GM18868 (cell line): ENCODE results near the gene PHAF1.

Experiments
- ATAC-seq: cut with Tn5 transposase; IDR thresholded peaks from one replicate; pipeline ENCODE4 v1.9.1; 2021; ENCODE audit warnings: mild to moderate bottlenecking, moderate library complexity; ENCODE audit not compliant: unreplicated experiment

The PHAF1 gene

DNA sequence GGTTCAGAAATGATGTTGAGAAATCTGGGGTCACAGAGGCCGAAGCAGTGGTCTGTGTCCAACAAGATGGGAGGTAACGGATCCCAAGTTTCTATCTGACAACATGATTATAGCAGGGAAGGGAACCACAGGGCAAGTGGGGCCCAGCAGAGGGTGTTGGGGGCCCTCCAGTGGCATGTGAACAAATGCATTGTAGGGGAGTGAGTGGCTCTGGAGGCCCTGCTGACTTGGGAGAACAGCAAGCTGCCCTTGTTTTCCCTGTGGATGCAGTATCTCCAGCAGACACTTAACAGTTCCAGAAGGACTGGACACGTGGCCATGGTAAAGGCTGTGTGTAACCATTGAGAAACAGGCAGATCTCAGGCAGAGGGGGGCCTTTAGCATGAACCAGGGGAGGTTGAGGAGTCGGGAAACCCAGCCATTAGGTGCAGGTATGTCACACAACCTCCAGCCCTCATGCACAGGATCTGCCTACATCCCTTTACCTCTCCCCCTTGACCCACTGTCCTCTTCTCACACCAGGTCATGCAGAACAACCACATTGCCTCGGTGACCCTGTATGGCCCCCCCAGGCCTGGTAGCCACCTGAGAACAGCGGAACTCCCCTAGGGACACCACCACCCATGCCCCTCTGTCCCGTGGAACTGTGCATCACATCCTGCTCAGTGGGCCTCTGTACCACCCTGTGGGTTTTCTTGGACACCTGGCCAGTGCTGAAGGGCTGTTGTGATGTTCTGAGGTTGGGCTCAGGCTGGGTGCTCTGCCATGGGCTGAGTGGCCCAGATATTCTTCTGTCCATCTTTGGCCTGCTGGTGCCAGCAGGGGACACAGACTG lies 37.0 kb downstream of the PHAF1 start:
- ATAC-seq: no peak

DNA sequence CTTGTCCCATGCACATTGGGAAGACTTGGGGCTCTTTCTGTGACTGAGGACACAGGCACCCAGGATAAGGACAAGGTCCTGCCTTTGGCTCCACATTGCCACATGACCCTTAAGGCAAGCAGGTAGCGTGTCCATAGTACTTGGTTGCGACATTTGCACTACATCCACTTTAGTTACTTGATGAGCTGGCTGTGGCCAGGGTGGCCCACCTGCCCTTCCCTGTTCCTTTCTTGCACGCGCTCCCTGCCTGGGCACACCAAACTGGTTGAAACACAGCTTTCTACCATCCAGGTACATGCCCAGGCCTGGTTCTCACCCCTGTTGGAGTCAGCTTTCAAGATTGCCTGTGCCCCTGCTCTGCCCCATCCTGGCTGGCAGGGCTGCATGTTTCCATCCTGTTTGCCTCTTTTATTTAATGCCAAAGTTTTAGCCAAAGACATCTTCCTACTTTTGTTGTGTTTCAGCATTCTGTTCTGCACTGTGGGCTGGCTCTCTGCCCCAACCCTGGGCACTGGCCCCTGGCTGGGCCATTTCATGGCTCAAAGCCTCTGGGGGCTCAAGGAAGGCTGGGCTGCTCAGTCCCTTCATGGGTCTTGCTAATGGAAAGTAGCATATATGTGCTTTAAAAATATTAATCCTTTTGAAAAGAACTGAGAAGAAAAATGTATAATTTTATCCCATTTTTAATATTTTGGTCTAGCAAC lies 37.8 kb downstream of the PHAF1 start:
- ATAC-seq: no peak

DNA sequence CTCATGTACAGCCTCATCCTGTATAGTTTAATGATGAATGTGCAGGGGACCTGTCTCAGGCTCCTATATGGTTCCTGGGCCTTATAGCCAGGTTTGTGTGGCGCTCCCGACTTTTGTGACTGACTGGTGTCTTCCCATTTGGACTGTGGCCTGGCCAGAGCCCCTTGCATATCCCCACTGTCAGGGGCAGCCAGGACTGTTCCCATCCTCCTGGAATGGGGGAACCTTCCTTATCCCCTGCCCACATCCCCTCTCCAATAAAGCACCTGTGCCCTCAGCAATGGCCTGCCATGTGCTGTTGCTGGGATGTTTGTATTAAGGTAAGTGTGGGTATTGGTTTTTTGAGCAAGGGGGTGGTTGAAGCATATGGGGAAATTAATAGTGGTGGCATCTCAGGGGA lies 38.5 kb downstream of the PHAF1 start:
- ATAC-seq: no peak

DNA sequence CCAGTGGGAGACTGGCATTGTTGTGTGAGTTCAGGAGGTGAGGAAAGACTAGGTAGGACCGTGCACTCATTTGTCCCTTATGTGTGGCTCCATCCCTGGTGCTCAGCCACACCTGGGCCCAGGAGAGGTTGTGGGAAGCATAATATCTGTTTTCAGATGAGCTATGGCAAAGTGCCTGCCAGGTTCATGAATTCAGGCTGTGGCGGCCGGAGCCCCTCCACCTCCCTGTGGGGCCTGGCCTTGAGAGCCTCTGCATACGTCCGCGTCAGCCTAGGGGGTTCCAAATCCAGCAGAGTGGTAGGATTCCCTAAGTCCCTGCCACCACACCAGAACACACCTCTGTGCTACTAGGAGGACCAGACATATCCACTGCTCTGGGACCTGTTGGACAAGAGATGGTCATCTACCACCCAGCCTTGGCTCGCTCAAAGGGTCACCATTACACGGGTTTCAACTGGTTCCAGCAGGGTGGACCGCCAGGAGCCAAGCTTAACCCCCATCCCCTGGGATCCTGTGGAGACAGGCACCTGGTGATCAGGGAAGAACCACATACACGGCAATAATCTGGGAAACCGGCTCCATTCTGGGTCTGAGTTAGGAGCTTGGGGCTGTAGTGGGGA lies 39.0 kb downstream of the PHAF1 start:
- no peak for ATAC-seq

DNA sequence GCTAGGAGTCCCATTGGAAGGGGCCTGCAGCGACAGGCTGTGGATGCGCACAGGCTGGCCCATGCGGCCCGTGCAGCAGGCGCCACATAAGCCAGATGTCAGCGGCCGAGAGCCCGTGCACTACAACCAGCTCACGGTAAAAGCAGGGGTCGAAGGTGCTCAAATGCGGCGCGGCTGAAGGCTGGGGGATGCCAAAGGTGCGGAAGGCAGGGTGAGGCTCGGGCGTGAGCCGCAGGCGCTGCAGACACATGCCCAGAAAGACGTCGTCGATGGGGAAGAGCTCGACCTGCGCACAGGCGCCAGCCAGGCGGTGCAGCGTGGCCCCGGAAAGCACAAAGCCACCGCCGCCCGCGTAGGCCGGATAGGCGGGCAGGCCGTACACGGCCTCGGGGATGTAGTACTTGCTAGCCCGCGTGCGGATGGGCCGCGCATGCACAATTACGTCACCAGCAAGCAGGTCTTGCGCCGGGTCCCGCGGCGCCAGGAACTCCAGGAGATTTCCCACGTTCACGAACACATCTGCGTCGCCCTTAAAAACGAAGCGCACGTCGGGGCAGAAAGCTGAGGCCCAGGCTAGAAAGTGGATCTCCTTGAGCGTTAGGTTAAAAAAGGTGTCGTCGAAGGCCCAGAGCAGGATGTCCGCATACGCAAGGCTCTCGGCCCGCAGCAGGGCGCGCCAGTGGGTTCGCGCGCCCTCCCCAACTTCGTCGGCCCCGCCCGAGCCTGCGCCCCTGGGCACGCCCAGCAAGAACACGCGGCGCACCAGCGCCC lies 39.7 kb downstream of the PHAF1 start:
- ATAC-seq: no peak

DNA sequence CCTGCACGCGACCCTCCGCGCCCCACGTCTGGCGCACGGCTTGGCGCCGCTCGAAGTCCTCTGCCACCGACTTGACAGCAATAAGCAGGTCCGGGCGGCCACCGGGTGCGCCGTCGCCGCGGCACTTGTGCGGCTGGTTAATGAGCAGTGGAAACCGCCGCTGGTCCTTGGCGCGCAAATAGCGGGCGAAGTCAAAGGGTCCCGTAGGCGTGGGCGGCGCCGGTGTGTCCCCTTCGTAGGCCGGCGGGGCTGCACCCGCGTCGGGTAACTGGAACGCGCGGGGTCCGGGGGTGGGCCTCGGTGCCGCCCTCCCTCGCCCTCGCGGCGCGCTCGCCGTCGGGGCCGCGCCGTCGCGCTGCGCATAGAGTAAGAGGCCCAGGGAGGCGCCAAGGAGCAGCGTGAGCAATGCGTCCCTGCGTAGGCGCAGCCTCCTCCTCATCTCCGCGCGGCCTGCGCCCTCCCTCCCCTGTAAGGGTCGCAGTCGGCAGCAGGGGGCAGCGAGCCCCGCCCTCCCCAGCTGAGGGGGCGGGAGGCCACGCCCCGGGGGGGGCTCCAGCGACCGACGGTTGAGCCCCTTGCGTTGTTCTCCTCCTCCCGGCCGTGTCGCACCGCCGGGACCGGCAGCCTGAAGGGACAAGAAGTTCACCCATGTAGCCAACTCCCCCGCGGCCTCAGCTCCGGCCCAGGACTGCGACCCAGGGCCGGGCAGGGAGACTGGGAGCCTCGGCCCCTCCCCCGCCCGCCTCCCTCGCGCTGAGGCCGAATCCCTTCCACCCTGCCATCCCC lies 40.5 kb downstream of the PHAF1 start:
- peak; percentile 35 for ATAC-seq

DNA sequence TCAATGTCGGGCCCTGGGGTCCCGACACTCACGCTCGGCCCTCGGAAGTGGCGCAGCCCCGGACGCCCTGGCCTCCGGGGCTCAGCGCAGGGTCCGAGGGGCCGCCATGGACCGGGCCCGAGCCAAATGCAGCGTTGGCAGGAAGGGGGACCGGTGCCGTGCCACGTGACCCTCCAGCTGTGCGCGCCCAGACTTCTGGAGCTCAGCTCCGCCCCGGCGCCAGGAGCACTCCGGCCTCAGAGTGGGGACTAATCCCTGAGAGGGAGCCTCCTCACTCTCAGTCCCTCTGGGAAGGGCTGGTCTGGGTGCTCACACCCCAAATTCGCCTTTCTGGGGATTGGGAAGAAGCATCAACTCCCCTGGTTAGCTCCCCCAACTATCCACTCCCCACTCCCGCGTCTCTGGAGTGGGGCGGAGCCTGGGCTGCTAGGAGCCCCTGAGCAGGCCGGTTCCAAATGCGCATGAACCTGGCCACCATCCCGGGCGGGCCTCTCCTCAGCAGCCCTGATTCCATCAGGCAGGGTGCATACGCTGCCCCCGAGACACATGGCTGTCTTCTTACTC lies 41.2 kb downstream of the PHAF1 start, which contains the start of gene B3GNT9:
B3GNT9 (minus strand) TSS at position 166 of the 564 bp plus-strand sequence. CDS start 513 bp downstream, outside the sequence.
- peak; percentile 68 for ATAC-seq

DNA sequence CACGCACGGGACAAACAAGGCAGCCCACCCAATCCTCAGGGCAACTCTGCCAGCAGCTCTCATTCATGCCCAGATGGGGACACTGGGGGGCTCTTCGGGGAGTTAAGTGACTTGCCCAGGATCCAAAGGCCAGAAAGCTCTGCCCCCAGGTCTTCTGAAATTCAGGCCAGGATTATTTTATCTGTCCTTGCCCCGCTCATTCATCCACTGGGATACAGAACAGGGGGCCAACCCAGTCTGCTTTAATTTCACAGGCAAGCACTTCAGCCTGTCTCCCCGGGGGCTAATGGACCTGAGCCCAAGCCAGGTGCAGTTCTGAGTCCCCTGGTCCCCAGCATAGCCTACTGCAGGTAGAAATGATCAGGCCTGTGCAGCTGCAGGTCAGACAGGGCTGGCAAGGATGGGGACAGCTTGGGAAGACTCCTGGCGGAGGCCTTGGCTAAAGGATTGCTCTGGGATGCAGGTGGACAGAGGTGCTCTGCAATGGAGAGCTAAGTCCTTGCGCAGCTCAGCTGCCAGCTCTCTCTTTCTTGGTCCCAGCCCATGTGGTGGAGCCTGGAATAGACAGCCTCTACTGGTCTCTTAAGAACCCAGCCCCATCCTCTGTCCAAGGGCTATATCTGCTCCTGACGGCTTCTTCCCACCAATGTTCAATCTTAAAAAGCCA lies 41.8 kb downstream of the PHAF1 start:
- no peak for ATAC-seq

DNA sequence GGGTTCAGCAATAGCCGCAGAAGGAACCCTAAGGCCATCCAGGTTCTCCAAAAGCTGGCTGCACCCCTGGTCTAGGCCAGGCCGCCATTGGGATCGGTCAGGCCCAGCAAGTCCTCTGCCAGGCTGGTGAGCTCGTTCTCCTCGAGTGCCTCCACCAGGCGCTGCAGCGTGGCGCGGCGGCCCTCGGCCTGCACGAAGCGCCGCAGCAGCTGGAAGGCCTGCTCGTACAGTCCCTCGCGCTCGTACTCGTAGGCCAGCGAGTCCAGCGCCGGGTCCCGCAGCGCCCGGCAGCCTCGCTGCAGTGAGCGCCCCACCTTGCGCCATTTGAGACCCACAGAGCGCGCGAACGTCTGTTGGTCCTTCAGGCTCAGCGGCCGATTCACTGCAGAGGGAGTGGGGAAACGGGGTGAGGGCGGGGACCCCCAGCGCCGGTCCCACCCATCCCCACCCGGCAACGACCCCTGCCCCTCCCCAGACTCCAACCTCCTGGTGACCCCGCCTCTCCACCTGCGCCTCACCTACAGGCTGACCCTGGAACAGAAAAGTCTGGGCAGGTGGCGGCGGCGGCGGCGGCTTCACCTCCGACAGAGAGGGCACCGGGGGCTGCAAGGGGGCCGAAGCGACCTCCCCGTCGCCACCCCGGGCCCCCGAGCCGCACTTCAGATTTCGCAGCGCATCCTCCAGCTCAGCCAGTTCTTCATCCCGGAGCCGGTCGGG lies 45.0 kb downstream of the PHAF1 start:
- ATAC-seq: no peak

DNA sequence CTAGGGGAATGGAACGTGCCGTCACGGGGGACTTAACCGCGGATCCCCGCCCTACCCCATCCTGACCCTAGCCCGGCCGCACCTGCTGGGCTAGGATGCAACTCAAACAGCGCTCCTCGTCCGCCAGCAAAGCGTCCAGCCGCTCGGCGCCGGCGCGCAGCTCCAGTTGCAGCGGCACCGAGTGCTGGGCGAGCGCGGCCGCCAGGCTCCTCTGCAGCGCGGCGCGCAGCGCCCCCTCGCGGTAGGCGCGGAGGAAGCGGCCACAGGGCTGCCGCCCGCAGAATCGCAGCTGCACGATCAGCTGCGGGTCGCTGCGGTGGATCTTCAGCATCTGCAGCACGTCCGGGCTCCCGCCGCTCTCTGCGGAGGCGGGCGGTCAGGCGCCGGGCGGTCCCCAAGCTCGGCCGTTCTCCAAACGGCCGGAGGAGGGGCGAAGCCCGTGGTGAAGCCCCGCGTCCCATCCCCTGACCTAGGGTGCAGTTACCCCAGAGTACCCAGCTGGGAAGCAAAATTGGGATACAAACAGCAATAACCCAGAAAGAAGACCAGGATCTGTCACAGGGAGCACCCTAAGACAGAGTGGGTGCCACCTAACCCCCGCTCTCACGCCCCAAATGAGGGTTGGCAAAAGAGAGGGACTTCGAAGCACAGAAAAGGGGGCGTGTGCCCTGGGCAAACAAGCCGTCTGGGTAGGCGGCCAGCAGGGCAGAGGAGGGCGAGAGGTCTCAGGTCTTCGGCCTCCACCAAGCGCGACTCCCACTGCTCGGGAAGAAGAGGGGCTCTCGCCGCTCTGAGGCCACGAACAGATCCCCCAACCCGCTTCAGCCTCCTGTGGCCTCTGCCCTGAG lies 45.8 kb downstream of the PHAF1 start:
- ATAC-seq: no peak

DNA sequence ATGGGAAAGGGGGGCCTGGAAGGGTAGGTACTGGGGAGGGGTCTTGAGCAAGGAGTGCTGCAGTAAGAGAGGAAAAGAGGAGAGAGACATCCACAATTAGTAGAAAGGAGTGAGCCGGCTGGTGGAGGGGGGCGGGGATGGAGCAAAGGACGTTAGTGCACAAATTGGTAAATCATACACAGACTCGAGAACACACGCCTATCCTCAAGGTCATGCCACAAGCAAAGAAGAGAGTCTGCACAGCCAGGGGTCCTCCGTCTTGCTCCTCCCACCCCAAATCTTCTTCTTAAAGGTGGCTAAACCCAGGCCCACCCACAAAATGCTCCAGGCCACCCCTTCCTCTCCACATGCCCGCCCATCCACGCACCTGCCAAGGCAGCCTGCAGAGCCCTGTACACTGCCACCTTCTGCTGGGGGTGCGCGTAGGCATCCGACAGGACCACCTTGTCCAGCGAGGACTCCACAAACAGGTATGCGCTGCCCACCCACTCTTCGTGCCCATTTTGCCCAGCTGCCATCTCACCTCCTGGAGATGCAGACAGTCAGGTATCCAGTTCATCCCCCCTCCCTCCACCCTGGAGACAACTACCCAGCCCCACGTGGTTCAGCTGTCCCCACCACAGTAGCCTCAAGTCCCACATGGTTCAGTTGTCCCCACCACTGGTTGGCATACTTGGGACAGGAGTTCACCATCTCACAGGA lies 46.6 kb downstream of the PHAF1 start:
- ATAC-seq: no peak

DNA sequence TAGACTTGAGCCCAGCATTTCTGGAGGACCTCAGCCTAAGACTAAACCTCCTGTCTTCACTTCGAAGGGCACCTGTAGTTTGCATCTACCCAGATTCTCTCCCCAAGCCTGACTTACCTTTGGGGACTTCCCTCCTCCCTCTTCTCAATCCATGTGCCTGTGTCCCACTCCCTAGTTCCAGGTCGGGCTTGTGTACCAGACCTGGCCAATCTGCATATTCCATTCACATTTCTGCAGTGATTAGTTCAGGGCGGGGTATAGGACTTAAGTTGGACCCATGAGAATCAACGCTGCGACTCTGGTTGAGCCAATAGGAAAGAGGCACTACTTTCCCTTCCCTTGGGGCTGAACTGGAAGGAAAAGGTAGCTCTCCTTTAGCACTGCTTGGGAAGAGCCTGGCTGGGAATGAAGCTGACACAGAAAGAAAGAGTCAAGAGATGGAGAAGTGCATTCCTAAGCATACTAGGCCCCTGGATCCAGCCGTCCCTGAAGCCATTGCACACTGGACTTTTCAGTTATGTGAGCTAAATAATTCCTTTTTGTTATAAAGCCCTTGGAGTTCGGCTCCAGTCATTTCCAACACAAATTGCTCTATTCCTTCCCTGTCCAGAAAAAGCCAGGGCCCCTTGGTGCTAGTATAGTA lies 47.5 kb downstream of the PHAF1 start:
- ATAC-seq: no peak

DNA sequence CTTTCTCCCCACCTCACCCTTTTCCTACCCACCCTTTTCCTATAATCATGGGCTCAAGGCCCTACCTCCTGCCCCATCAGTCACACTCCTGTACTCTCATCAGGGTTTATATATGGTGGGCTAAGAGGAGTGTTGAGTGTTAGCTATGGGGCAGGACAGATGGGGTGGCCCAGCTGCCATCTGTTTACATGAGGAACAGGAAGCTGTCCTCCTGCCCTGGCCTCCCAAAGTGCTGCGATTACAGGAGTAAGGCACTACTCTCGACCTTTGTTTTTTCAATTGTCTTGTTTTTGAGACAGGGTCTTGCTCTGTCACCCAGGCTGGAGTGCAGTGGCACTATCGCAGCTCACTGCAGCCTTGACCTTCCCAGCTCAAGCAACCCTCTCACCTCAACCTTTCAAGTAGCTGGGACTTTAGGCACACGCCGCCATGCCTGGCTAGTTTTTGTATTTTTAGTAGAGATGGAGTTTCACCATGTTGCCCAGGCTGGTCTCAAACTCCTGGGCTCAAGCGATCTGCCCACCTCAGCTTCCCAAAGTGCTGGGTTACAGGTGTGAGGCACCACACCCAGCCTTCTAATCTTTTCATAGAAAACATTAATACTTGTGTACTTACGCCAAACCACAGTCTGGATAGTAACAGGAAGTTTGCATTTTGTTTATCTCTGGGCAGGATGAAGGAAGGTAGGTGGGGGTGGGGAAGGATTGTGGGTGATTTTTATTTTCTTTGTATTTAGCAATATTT lies 48.3 kb downstream of the PHAF1 start:
- ATAC-seq: no peak

DNA sequence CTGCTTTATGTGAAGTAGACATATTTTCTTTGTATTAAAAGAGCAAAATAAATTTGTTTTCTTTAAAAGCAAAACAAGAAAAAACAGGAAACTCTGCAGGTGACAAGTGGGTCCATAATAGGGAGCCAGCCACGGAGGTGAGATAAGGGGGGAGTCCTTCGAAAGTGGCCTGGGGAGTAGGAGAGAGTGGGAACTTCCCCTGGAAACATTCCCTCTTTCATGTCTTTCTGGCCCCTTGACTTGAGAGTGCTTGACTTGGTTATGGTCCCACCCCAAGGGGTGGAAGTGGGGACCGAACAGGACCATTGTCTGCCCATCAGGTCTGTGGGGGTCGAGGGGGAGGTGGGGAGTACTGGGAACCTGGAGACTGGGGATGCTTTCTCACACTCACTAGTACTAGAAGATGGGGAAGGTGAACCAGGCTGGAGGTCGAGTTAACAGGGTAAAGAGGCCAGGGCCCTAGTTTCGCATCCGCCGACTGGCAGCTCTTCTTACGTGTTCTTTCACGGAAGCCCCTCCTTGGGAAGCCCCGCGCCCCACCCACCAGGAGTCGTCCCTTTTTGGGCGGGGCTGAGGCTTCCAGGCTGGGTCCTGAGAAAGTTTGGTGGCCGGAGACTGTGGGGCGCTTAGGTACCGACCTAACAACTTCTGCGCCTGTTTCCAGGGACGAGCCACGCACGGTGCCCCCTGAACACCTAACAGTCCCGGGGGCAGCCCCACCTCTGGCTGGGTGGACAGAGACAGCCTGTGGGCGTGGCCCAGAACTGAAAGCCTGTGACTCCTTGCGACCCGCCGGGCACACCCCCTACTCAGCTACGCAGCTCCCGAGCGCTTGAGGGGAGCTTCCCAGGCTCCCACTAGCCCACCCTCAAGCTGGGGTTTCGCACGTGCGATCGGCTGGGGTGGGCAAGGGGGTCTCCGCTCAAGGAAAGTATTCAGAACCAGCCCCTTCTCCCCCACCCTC lies 49.2 kb downstream of the PHAF1 start:
- ATAC-seq: peak; percentile 40

DNA sequence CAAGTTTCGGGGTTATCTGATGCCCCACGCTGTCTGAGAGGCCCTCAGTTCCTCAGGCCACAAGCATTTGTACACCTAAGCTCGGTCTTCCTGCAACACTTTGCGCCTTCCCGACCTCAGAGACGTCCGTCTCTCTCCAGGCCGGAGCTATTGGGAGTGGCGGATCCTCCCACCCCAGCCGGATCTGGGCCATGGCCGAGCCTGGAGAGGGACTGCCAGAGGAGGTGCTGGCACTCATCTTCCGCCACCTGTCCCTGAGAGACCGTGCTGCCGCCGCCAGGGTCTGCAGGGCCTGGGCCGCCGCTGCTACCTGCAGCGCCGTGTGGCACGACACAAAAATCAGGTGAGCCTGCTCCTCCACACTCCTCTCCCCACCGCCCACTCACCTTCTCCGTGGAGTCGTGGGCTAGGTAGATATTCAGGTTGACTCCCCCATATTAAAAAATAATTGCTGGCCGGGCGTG lies 51.9 kb downstream of the PHAF1 start:
- ATAC-seq: no peak
